ENCODE results near the gene PHYKPL. TPM values are rescaled to one million over a fixed set of nuclear protein-coding genes. Genes with fewer than 3 reads are reported as not detected.

The PHYKPL gene
- 20.5 and 25.9 TPM in 2 replicates for total RNA-seq (ENCODE audit: low replicate concordance)

GRCh38 chr5:178232124-178232919 lies at the start of gene PHYKPL:
TSS of gene PHYKPL (minus strand) at chr5:178232802. CDS start at chr5:178232550, 252 bp downstream.
- no peak within 1 kb of the TSS for H3K27ac Mint-ChIP-seq

GRCh38 chr5:178282391-178282790 lies 49.8 kb upstream of the PHYKPL start:
- Histone ChIP-seq H3K4me2 (no peak overlapping the region), H4K20me1 (ENCODE audit: low read depth) (no peaks in the 10 kb centered on the region), H2AFZ (replicated peaks) (no peak overlapping the region), H3K9me3 (ENCODE audit: low read depth) (no peaks in the 10 kb centered on the region), H3K36me3 (no peaks in the 10 kb centered on the region), H3K27ac (no peak overlapping the region), H3K4me1 (no peaks in the 10 kb centered on the region), H3K27me3 (peaks cover 24% of the 10 kb centered on the region), H3K79me2 (ENCODE audit: low read depth) (no peaks in the 10 kb centered on the region), H3K9ac (no peak overlapping the region), H3F3A (ENCODE audit: low read depth) (no peaks in the 10 kb centered on the region), H3K4me3 (no peak overlapping the region)
- no peak for TF ChIP-seq EZH2 (IDR thresholded peaks at IDR 0.05)
- no peak for TF ChIP-seq EZH2phosphoT487 (IDR thresholded peaks at IDR 0.05)
- TF ChIP-seq CTCF (IDR thresholded peaks at IDR 0.05): no peak
- Mint-ChIP-seq H3K4me1 (peaks cover 18% of the 10 kb centered on the region), H3K27me3 (ENCODE audit: insufficient read depth, low read depth) (peaks cover 7% of the 10 kb centered on the region), H3K4me3 (no peak overlapping the region), H3K27ac (no peak overlapping the region), H3K9me3 (peaks cover 13% of the 10 kb centered on the region), H3K36me3 (no peaks in the 10 kb centered on the region)
- no peak for DNase-seq (ENCODE audit: low spot score)

More at GRCh38 chr5:178232124-178232919, at the start of gene PHYKPL:
- H3K27me3 ChIP-seq: no peaks in the 10 kb centered on the region
- peaks cover 9% of the 10 kb centered on the region for H3K4me1 ChIP-seq
- Mint-ChIP-seq H3K36me3 (peaks cover 28% of the 10 kb centered on the region), H3K4me3 (peak within 1 kb of the TSS; percentile 85), H3K27me3 (ENCODE audit: insufficient read depth, low read depth) (peaks cover 14% of the 10 kb centered on the region), H3K4me1 (peaks cover 24% of the 10 kb centered on the region), H3K9me3 (no peaks in the 10 kb centered on the region)
- H3K79me2 ChIP-seq (ENCODE audit: low read depth): peaks cover 18% of the 10 kb centered on the region
- H3K4me2 ChIP-seq: peak within 1 kb of the TSS; percentile 88
- peak; percentile 91 for DNase-seq (ENCODE audit: low spot score)
- TF ChIP-seq EZH2 (IDR thresholded peaks at IDR 0.05) (peak; percentile 31), EZH2phosphoT487 (IDR thresholded peaks at IDR 0.05) (no peak), CTCF (IDR thresholded peaks at IDR 0.05) (peak; percentile 28)
- no peaks in the 10 kb centered on the region for H3K9me3 ChIP-seq (ENCODE audit: low read depth)
- no peaks in the 10 kb centered on the region for H3K36me3 ChIP-seq
- peaks cover 26% of the 10 kb centered on the region for H4K20me1 ChIP-seq (ENCODE audit: low read depth)
- peak within 1 kb of the TSS; percentile 55 for H3K9ac ChIP-seq
- peaks cover 30% of the 10 kb centered on the region for H3F3A ChIP-seq (ENCODE audit: low read depth)
- peak within 1 kb of the TSS; percentile 6 for H3K27ac ChIP-seq
- H2AFZ ChIP-seq (replicated peaks): peak within 1 kb of the TSS; percentile 85
- peak within 1 kb of the TSS; percentile 60 for H3K4me3 ChIP-seq

GRCh38 chr5:178281331-178281730 lies 48.7 kb upstream of the PHYKPL start:
- no peaks in the 10 kb centered on the region for H3K9me3 ChIP-seq (ENCODE audit: low read depth)
- H3K36me3 ChIP-seq: no peaks in the 10 kb centered on the region
- H3K9me3 Mint-ChIP-seq: peaks cover 13% of the 10 kb centered on the region
- peaks cover 16% of the 10 kb centered on the region for H3K4me1 Mint-ChIP-seq
- H3K4me1 ChIP-seq: no peaks in the 10 kb centered on the region
- H3K27me3 ChIP-seq: peaks cover 24% of the 10 kb centered on the region
- no peaks in the 10 kb centered on the region for H3K79me2 ChIP-seq (ENCODE audit: low read depth)
- H3K9ac ChIP-seq: no peak overlapping the region
- no peaks in the 10 kb centered on the region for H4K20me1 ChIP-seq (ENCODE audit: low read depth)
- peak overlapping the region; percentile 42 for H3K27ac Mint-ChIP-seq
- peaks cover 7% of the 10 kb centered on the region for H3K27me3 Mint-ChIP-seq (ENCODE audit: insufficient read depth, low read depth)
- no peaks in the 10 kb centered on the region for H3K36me3 Mint-ChIP-seq
- no peak overlapping the region for H3K4me3 Mint-ChIP-seq
- TF ChIP-seq EZH2phosphoT487 (IDR thresholded peaks at IDR 0.05): no peak
- TF ChIP-seq CTCF (IDR thresholded peaks at IDR 0.05): no peak
- TF ChIP-seq EZH2 (IDR thresholded peaks at IDR 0.05): no peak
- no peak overlapping the region for H3K4me3 ChIP-seq
- no peak overlapping the region for H3K27ac ChIP-seq
- no peaks in the 10 kb centered on the region for H3F3A ChIP-seq (ENCODE audit: low read depth)
- H2AFZ ChIP-seq (replicated peaks): no peak overlapping the region
- H3K4me2 ChIP-seq: no peak overlapping the region
- no peak for DNase-seq (ENCODE audit: low spot score)
